Measurements from ENCODE around the gene PTPN1. TPM values are rescaled to one million over a fixed set of nuclear protein-coding genes. Genes with fewer than 3 reads are reported as not detected.
"Not testable (repeated sequence)": the region's sequence is repeated elsewhere in the genome, so short reads cannot be mapped to it uniquely, and the experiment has no call there.

PTPN1 gene
- total and polyA plus RNA-seq, 10 of the 15 experiments (the other 5 are each of a cell fraction or from before 2014, with no cell fraction given): 15.9 to 74.7 (median 43.9) TPM

DNA sequence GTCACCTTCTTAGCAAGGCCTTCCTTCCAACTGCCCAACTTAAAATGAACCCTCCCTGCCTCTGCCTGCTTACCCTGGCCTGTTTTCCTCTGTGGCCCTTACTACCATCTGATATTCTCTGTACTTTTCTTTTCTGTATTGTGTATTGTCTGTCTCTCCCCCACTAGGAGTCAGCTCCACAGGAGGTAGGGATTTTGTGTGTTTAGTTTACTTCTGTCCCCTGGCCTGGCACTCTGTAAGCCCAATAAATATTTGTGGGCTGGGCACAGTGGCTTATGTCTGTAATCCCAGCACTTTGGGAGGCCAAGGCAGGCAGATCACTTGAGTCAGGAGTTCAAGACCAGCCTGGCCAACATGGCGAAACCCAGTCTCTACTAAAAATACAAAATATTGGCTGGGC, 108.4 kb downstream of the PTPN1 start:
- 76% methylated on average over 1 of the region's 1 CpG for WGBS (ENCODE audit: insufficient coverage, insufficient replicate concordance, low lambda C conversion rate, missing lambda C conversion rate)
- intact Hi-C loops (cut with micrococcal nuclease; ENCODE audit: unreplicated experiment) (no loop called here), in situ Hi-C loops (cut with MboI) (no loop called here)
- Histone ChIP-seq H3K9me3 (replicated peaks; ENCODE audit: control insufficient read depth, insufficient read depth, low read length) (no peaks in the 10 kb centered on the region; the same call in 2 of the 3 replicates), H3K36me3 (ENCODE audit: control insufficient read depth in 2 of 2, insufficient read depth in 2 of 2, low read length in 1 of 2) (no peaks in the 10 kb centered on the region), H3K79me2 (ENCODE audit: control insufficient read depth, insufficient read depth, low read length) (no peaks in the 10 kb centered on the region), H3K9ac (ENCODE audit: control insufficient read depth, insufficient read depth, low read length) (no peak overlapping the region), H3K4me3 (no peak overlapping the region), H3K27me3 (replicated peaks in 1 of 2; ENCODE audit: control insufficient read depth in 2 of 2, insufficient read depth in 2 of 2, low read length in 1 of 2) (no peaks in the 10 kb centered on the region), H3K27ac (ENCODE audit: control insufficient read depth, insufficient read depth) (no peak overlapping the region), H4K20me1 (ENCODE audit: control insufficient read depth, insufficient read depth) (no peaks in the 10 kb centered on the region), H2AFZ (ENCODE audit: control insufficient read depth, low read depth, low read length) (no peak overlapping the region), H3K4me2 (ENCODE audit: control insufficient read depth, insufficient read depth) (no peak overlapping the region), H3K4me1 (ENCODE audit: control insufficient read depth, insufficient read depth, low read length) (no peaks in the 10 kb centered on the region; the same call in 1 of the 2 replicates)
- FAIRE-seq (no peak), DNase-seq (ENCODE audit: low read depth, low spot score) (no peak), ATAC-seq (no peak)
- TF ChIP-seq MTA3 (IDR thresholded peaks at IDR 0.05; ENCODE audit: borderline replicate concordance, low read length) (no peak), SIX5 (IDR thresholded peaks at IDR 0.05; ENCODE audit: low read depth, low read length, severe bottlenecking) (no peak)
- ChIA-PET CTCF (interaction anchor here (1.2 kb wide), 1 partner anchor 131 kb away, joined by 5 read pairs; no protein-coding TSS in a partner anchor), SMC1A (ENCODE audit: uncharacterized antibody, unreplicated experiment) (interaction anchor here (1.0 kb wide), 1 partner anchor 12 kb away, joined by 4 read pairs; no protein-coding TSS in a partner anchor), POLR2A (no interaction called here), RAD21 (ENCODE audit: unreplicated experiment) (no interaction called here)
- BruUV-seq (replicated peaks): no TSS peak

- SMC1A ChIA-PET (ENCODE audit: uncharacterized antibody, unreplicated experiment): not testable (repeated sequence)
Measured at GRCh38 chr20:50620459-50620858, 110.3 kb downstream of the PTPN1 start.

More at GRCh38 chr20:50620459-50620858, 110.3 kb downstream of the PTPN1 start:
- POLR2A ChIA-PET: interaction anchor here (0.6 kb wide), 1 partner anchor 53 kb away, joined by 3 read pairs; no protein-coding TSS in a partner anchor
- CTCF ChIA-PET; H4K20me1 ChIP-seq (ENCODE audit: control insufficient read depth, insufficient read depth); H3K36me3 ChIP-seq (ENCODE audit: control insufficient read depth in 2 of 2, insufficient read depth in 2 of 2, low read length in 1 of 2); H3K27me3 ChIP-seq (replicated peaks in 1 of 2; ENCODE audit: control insufficient read depth in 2 of 2, insufficient read depth in 2 of 2, low read length in 1 of 2); H3K9me3 ChIP-seq (replicated peaks; ENCODE audit: control insufficient read depth, insufficient read depth, low read length); in situ Hi-C loops (cut with MboI); RAD21 ChIA-PET (ENCODE audit: unreplicated experiment); FAIRE-seq; H3K9ac ChIP-seq (ENCODE audit: control insufficient read depth, insufficient read depth, low read length); H3K4me2 ChIP-seq (ENCODE audit: control insufficient read depth, insufficient read depth); H3K4me3 ChIP-seq; H3K4me1 ChIP-seq (ENCODE audit: control insufficient read depth, insufficient read depth, low read length); H3K27ac ChIP-seq (ENCODE audit: control insufficient read depth, insufficient read depth); H2AFZ ChIP-seq (ENCODE audit: control insufficient read depth, low read depth, low read length); ATAC-seq; H3K79me2 ChIP-seq (ENCODE audit: control insufficient read depth, insufficient read depth, low read length); BruUV-seq (replicated peaks); DNase-seq (ENCODE audit: low read depth, low spot score): not testable (repeated sequence)
- intact Hi-C loops (cut with micrococcal nuclease; ENCODE audit: unreplicated experiment): loop anchor here (10.0 kb wide), 1 partner anchor 124 kb away; no protein-coding TSS in a partner anchor
- WGBS (ENCODE audit: insufficient coverage, insufficient replicate concordance, low lambda C conversion rate, missing lambda C conversion rate): 78% methylated on average over 9 of the region's 9 CpGs

Measured in GM12878 (cell line).